Coronary artery (tissue), 2 donors: ENCODE results near the gene ANXA1.

Source experiments
- DNase-seq: peaks from one replicate; pipeline ENCODE4 v3.0.0-alpha.2; 2017; ENCODE audit warnings: low spot score
- H3K27ac ChIP-seq, 2 donors: fragments of 200-600 bp; sonication (generic); one replicate each; pipeline ENCODE4 v1.5.1; 2016 to 2019
- H3K4me3 ChIP-seq: fragments of 200-600 bp; sonication (generic); 2 replicates; pipeline ENCODE4 v1.5.1; 2016; ENCODE audit warnings: mild to moderate bottlenecking, moderate library complexity
- CTCF ChIP-seq: fragments of 200-600 bp; sonication (generic); IDR thresholded peaks from one replicate; pipeline ENCODE4 v1.5.1; 2019; ENCODE audit warnings: antibody characterized with exemption

The ANXA1 gene

DNA sequence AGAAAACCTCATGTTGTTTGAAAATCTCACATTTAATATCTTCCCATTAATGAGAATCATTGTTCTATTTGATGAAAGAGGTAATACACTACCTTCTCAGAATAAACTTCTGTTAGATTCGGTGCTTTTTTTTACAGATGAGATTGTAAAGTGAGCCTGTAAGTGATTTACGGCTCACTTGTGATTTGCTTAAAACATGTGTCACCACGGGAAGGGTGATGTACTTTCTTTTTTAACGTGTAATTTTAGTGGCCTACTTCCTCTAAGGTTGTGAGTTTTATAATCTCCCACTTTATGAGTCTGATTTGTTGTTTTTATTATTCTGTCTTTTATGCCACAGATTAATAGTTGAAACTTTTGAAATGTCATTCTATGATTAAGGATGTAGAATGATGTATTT lies 15.9 kb downstream of the ANXA1 start:
- Histone ChIP-seq H3K4me3 (no peak overlapping the region), H3K27ac (no peak overlapping the region)
- no peak for DNase-seq
- TF ChIP-seq CTCF: no peak

- Histone ChIP-seq H3K4me3 (no peak overlapping the region), H3K27ac (no peak overlapping the region)
- TF ChIP-seq CTCF: no peak
- DNase-seq: no peak
Observed at GRCh38 chr9:73168298-73168934, 16.8 kb downstream of the ANXA1 start.

- no peak for DNase-seq
- no peak overlapping the region for H3K4me3 ChIP-seq
- no peak overlapping the region for H3K27ac ChIP-seq
- no peak for TF ChIP-seq CTCF
Observed at GRCh38 chr9:73170185-73170957, 18.7 kb downstream of the ANXA1 start.

GRCh38 chr9:73172901-73173215 lies 21.2 kb downstream of the ANXA1 start:
- TF ChIP-seq CTCF: no peak
- no peak overlapping the region for H3K4me3 ChIP-seq
- H3K27ac ChIP-seq: no peak overlapping the region
- DNase-seq: no peak

DNA sequence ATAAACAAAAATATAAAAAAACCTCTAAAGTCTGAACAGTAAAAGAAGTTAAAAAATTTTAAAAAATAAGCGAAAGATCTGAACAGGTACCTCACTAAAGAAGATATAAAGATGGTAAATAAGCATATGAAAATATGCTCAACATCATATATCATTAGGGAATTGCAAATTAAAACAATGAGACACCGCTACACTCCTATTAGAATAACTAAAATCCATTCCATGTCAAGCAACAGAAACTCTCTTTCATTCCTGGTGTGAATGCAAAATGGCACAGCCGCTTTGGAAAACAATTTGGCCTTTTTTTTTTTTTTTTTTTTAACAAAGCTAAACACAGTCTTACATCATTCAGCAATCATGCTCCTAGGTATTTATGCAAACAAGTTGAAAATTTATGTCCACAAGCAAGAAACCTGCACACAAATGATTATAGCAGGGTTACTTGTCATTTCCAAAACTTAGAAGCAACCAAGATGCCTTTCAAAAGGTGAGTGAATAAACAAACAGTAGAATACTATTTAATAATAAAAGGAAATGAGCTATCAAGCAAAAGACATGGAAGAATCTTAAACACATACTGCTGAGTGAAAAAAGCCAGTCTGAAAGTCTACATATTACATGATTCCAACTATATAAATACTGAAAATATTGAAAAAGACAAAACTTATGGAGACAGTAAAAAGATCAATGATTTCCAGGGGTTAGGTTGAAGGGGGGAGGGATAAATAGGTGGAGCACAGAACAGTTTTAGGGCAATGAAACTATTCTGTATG lies 22.1 kb downstream of the ANXA1 start:
- no peak for TF ChIP-seq CTCF
- no peak for DNase-seq
- no peak overlapping the region for H3K27ac ChIP-seq
- H3K4me3 ChIP-seq: no peak overlapping the region

GRCh38 chr9:73174330-73174980 lies 22.8 kb downstream of the ANXA1 start:
- TF ChIP-seq CTCF: no peak
- DNase-seq: no peak
- no peak overlapping the region for H3K27ac ChIP-seq
- no peak overlapping the region for H3K4me3 ChIP-seq
